HG03558 (cell line): ENCODE measurements around the gene CDC42EP4.

Source experiments
- ATAC-seq: cut with Tn5 transposase; IDR thresholded peaks from one replicate; pipeline ENCODE4 v1.9.1; 2021; ENCODE audit warnings: moderate number of reproducible peaks; ENCODE audit not compliant: unreplicated experiment; ENCODE audit errors: extremely low read depth

CDC42EP4 gene

DNA sequence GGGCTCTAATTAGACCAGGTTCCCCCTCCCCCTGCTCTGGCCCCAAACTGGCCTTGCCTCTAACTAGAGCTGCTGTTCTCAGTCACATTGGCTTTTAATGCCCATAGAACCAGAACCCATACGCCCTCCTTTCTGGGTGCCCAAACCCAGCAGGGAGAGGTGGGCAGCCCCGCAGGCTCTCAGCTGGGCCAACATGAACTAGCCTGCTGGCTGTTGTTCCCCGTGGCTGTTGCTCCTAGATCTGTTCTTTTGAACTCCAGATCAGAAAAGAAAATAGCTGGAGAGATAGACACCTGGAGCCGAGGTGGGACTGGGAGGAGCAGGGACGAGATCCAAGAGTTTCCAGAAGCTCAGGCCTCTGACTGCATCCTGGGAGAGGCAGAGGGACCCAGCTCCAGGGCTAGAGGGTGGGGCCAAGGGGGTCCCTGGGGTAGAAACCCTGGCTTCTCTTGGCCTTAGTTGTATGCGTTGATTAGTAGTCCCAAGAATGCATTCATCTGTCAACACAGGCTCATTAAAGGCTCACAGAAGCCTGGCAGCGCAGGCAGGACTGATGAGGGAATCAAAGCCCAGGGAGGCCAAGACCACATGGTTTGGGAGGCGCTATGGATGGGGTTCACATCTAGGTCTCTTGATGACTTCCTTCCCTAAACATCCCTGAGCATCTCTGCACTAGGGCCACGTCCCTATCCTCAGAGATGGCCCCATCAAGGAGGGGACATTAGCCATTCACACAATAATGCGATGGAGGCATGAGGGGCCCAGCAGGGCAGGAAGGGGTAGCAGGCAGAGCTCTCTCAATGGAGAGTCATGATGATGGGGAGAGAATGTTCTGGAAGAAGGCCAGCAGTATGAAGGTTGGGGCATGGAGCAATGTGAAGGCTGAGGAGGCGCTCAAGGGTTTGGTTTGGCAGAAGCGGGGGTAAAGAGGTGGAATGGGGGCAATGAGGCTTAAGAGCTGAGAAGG lies 48.8 kb downstream of the CDC42EP4 start:
- ATAC-seq: no peak

DNA sequence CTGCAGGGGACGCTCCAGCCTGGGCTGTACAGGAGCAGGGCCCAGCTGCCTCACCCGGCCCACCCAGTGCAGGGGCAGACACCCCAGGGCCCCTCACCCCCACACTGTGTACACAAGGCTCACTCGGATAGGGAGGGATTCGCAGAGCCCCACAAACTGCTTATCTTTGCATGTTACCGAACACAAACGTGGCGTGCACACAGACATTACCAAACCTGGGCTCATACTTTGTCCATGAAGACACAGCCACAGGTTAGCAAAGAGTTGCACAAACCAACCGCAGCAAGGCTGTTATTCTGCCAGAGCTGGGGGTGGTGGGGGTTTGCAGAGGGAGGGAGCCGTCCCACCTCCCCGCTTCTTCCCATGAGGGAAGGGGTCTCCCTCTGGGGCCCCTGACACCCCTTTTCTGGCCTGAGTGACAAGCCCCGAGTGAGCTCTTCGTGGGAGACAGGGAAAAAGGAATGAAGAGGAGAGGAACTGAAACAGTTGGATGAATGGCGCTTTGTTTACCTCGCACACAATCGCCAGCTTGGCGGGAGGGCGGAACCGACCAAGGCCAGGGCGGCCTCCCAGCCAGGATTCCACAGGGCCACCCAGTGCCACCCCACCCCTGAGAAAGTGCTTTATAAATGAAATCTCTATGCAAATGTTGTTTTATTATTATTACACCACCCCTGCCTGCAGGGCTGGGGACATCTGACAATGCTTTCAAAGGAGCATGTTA lies 49.7 kb downstream of the CDC42EP4 start:
- no peak for ATAC-seq

DNA sequence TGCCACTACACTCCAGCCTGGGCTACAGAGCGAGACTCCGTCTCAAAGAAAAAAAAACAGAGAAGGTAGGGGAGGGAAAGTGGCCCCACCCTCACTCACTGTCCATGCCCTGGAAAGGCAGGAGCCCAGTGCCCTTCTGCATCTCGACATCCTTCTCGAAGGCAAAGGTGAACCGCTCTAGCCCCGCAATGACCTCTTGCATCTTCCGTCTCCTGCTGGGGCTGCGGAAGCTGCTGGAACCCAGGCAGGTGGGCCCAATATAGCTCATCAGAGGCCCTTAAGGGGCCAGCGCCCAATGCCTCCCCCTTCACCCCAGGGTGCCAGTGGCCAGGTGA lies 50.2 kb downstream of the CDC42EP4 start, which contains the start of gene CPSF4L:
TSS of gene CPSF4L (minus strand) at position 264 of the 335 bp plus-strand sequence. CDS start at position 202, 62 bp downstream.
- ATAC-seq: no peak

DNA sequence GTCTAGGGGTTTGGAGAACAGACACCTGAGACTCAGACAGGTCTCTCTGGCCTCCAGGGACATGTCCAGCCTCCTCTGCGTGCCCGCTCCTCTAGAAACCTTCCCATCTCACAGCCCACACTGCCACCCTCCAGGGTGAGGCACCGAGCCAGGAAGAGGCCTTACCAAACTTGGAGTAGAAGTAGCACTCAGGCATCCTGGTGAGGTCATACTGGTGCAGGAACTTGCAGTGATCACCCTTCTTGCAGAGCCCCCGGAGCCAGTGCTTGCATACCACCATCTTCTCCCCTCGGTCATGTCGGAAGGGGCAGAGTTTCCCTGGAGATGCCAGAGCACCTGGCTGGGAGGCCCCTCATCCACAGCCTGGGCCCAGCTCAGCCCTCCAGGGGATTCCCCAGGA lies 54.3 kb downstream of the CDC42EP4 start:
- no peak for ATAC-seq

DNA sequence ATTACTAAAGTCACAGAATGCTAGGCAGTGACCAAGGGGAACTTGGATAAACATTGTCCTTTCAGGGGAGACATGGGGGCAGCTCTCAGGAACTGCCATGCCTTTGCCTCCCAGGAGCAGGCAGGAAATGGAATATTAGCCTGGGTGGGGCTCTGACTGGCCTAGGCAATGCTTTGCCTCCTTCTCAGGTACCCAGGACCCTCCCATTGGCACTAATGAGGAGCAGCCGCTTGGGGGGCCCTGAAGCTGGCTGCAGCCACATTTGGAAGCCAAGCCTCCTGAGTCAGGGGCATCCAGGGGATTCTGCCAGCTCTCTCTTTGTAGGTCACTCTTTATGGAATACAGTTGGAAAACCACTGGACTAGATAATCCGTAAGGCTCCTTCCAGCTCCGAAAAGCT lies 55.6 kb downstream of the CDC42EP4 start:
- ATAC-seq: no peak

DNA sequence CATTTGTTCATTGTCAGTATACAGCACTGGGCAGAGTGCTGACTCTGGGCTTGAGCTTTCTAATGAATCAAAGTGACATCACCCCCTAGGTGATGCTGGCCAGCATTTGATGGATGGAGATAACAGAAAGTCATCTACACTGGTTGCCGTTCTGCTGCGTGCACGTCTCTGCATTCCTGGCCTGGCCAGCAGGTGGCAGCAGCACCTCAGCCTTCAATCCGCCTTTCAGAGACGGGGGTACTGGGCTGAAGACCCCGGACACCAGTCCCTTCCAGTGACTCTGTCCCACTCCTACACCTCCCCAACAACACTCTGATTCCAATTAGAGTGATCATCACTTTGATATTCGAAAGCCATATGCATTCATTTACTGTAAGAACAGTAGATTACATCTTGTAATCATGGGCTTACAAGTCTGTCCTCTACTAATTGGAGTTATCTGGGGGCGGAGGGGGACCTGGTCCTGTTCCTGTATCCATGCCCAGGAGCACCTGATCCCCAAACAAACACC lies 56.1 kb downstream of the CDC42EP4 start:
- ATAC-seq: no peak

DNA sequence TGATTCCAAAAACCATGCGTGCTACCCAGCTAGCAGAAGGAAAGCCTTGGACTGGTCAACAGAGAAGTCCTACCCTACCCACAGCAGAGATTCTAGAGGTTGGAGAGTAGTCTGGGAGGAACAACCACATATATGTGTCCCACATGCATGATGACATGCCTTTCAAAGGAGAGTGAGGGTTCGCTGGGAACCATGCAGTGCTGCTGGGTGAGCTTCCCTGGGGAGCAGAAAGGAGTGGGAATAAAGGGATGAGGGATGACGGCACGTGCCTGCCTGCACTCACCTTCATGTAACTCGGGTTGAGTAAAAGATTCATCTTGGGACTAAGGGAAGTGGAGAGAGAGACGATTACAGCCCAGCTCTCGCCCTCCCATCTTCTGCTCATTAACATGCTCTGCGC lies 59.9 kb downstream of the CDC42EP4 start:
- no peak for ATAC-seq

DNA sequence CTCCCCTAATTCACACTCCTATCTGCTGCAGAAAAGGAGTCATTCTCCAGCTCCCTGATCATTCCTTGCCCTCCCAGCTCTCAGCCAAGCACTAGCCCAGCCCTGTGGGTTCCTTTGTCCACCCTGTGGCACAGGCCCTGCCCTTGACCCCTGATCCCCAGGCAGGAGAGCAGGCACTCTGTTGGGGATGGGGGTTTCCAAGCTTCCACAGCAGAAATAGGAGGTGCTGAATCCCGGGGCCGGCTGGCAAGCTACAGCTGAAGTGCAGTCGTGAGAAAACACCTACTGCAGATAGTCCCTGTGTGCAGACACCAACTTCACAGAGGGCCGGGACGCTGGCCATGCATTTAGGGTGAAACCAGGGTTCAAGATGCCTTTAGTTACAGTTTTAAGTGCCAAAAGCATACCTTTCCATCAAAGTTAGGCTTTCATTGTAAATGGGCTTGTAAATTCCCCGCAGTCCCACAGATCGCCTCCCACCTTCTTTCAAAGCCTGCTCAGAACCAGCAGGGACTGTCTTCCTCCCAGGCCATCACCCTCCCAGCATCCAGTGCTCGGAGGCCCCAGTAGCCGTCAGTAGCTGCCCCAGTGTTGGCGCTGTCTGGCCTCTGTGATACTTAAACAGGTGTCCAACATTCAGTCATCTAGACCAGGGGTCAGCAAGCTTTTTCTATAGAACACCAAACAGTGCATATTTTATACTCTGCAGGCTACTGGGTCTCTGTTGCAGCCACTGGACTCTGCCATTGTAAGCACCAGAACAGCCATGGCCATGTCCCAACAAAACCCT lies 60.8 kb downstream of the CDC42EP4 start:
- no peak for ATAC-seq

DNA sequence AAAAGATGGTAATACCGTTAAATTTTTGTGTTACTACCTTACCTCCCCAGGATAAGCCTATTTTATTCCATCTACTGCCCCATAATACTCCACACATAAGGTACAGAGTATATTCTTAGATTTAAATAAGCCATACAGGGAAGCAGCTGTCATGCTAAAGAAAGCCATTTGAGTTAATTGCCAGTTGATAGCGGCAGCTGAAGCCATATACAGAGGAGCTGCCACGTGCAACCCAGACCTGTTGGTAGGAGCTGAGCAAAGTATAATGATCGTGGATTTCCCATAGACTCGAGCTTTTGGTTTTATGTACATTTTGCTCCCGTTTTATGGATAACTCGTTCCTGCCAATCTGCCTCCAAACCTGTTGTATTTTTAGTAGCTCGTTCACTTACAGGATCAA lies 62.1 kb downstream of the CDC42EP4 start:
- ATAC-seq: no peak

DNA sequence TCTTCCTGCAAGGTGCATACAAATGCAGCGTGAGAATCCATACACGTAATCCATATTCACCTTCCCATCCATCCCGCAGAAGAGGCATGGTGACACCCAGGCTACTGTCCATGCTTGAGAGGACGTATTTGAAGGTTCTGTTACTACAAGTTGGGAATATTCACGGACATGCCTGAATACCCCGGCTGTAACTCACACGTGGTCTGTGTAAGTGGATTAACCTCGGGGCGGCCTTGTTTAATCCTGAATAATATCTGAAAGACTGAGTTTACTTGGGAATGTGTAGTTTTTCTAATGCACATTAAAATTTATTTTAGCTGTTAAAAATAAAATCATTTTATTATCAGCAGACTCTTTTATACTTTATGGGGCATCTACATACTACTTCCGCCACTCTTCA lies 63.3 kb downstream of the CDC42EP4 start:
- no peak for ATAC-seq

DNA sequence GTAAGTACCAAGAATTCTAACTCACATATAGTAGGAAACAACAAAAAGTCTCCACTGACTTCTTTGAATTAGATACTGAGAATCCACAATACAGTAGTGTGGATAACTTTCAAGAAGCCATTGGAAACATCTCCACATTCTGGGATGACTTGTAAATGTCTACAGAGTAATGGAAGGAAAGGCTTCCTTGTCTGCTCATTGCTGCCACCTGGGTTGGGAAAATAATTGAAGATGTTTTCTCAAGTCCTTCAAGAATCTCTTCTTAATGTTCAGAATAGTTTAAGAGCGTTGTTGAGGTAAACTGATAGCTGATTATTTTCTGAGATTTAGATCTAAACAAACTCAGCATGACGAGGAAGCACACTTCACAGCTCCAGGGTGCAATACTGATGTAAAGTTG lies 64.1 kb downstream of the CDC42EP4 start:
- no peak for ATAC-seq

DNA sequence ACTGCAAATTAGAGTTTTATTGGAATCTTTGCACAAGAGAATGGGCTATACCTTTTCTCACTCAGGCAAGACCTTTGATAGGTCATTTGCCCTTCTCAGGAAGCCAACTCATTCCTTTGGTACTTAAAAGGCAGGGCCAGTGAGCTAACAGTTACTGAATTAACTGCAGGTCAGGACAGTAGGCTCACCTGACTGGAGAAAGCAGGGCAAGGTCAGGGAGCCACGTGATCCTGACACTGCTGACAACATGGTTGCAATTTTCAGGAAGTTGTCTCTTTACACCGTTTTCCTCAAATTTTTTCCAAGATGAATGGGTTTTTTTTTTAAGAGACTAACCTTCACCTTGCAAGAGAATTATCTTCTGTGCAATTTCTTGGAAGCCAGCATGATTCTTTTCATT lies 71.2 kb downstream of the CDC42EP4 start:
- ATAC-seq: no peak

DNA sequence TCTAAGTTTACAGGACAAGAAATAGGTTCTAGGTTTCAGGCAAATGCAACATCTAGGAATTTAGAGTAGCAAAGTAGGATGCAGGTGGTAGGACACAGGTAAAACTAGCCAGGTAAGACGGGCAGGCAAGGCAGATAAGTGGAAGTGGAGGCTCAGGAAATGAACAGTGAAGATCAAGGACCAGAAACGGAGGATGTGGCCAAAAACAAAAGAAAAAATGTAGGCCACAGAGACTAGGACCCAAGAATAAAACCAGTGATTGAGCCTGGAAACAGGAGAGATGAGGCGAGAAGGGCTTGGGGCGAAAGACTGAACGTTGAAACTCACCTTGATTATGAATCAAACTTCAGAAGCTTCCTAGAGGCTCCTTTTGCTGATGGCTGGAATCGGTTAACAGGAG lies 74.1 kb downstream of the CDC42EP4 start:
- no peak for ATAC-seq

DNA sequence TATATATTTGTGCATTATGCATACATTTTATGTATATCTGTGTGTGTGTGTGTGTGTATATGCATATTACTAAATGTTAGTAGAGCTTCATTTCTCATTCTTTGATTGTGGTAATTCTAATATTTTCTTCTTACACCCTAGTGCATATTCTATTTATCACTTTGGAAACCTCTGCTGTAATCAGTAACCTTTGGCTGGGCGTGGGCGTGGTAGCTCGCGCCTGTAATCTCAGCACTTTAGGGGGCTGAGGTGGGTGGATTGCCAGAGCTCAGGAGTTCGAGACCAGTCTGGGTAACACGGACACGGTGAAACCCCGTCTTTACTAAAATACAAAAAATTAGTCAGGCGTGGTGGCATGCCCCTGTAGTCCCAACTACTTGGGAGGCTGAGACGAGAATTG lies 77.1 kb downstream of the CDC42EP4 start:
- no peak for ATAC-seq
